H1 (cell line): ENCODE measurements around the gene PHTF1. TPM values are rescaled to one million over a fixed set of nuclear protein-coding genes. Genes with fewer than 3 reads are reported as not detected.

Experiments used
- CTCF ChIA-PET: fragments of 300-600 bp; sonication (Branson Sonifier 250); formaldehyde crosslinking; loops from one replicate; lab custom pipeline; 2021; ENCODE audit not compliant: partially characterized antibody; lab: Charles Lee
- POLR2A ChIA-PET: fragments of 300-600 bp; sonication (Branson Sonifier 250); formaldehyde crosslinking; loops from one replicate; lab custom pipeline; 2021; ENCODE audit warnings: inconsistent platforms; ENCODE audit not compliant: partially characterized antibody; lab: Charles Lee
- DNase-seq, 2 experiments: peaks; one replicate each; pipeline versions ENCODE4 v3.0.0 to v3.0.0-alpha.2; 2010 to 2022; ENCODE audit warnings: low spot score in 2 of 2, low read depth in 1 of 2, mixed read lengths in 1 of 2
- FAIRE-seq: peaks from 2 replicates; lab custom pipeline; 2011; peaks lifted over from hg19 to GRCh38; lab: Jason Lieb, UNC
- H2AFZ ChIP-seq: 2 replicates; pipeline ENCODE4 v1.8.1; 2012; ENCODE audit warnings: low read length, inconsistent platforms
- H2AK5ac ChIP-seq: 2 replicates; pipeline ENCODE4 v1.6.1; 2013; ENCODE audit warnings: low read depth, low read length
- H2BK120ac ChIP-seq: replicated peaks from 2 replicates; pipeline ENCODE3; 2013; ENCODE audit warnings: low read depth, low read length, inconsistent platforms
- H2BK12ac ChIP-seq: 2 replicates; pipeline ENCODE4 v1.6.1; 2013; ENCODE audit warnings: low read depth, low read length
- H2BK15ac ChIP-seq: 2 replicates; pipeline ENCODE4 v1.6.1; 2013; ENCODE audit warnings: low read length
- H2BK20ac ChIP-seq: 2 replicates; pipeline ENCODE4 v1.6.1; 2013; ENCODE audit warnings: low read length
- H2BK5ac ChIP-seq: 2 replicates; pipeline ENCODE4 v1.6.1; 2013; ENCODE audit warnings: low read depth, low read length
- H3K14ac ChIP-seq: 2 replicates; pipeline ENCODE4 v1.6.1; 2013; ENCODE audit warnings: inconsistent platforms; ENCODE audit not compliant: insufficient read length
- H3K18ac ChIP-seq: 2 replicates; pipeline ENCODE4 v1.6.1; 2013; ENCODE audit warnings: low read length; ENCODE audit errors: extremely low read depth
- H3K23ac ChIP-seq: 2 replicates; pipeline ENCODE4 v1.6.1; 2013; ENCODE audit warnings: inconsistent platforms; ENCODE audit not compliant: insufficient read length
- H3K23me2 ChIP-seq: 2 replicates; pipeline ENCODE4 v1.6.1; 2013; ENCODE audit warnings: low read depth, low read length
- H3K27ac ChIP-seq: 2 replicates; pipeline ENCODE4 v1.6.1; 2011; ENCODE audit warnings: low read depth, low read length, inconsistent platforms
- H3K27me3 ChIP-seq, 4 experiments: replicated peaks in 1 of 4; 1 replicate in 1 of 4; 2 replicates in 3 of 4; pipeline versions ENCODE4 v1.6.1 to v1.8.1; 2011 to 2013; ENCODE audit warnings: low read length in 3 of 4, mild to moderate bottlenecking in 3 of 4, inconsistent platforms in 2 of 4, mixed read lengths in 2 of 4, moderate library complexity in 1 of 4; ENCODE audit not compliant: control insufficient read depth in 3 of 4, insufficient read depth in 3 of 4; ENCODE audit errors: extremely low read depth in 1 of 4
- H3K36me3 ChIP-seq, 4 experiments: 2 replicates each; pipeline versions ENCODE4 v1.6.1 to v1.8.1; 2011 to 2013; ENCODE audit warnings: mild to moderate bottlenecking in 4 of 4, low read length in 3 of 4, moderate library complexity in 2 of 4, control low read depth in 1 of 4, inconsistent platforms in 1 of 4; ENCODE audit not compliant: insufficient read depth in 4 of 4, control insufficient read depth in 2 of 4
- H3K4ac ChIP-seq: replicated peaks from 2 replicates; pipeline ENCODE3; 2013; ENCODE audit warnings: low read length, low read depth, mixed read lengths, inconsistent platforms; ENCODE audit not compliant: insufficient read length
- H3K4me1 ChIP-seq, 4 experiments: replicated peaks in 1 of 4; 1 replicate in 1 of 4; 2 replicates in 3 of 4; pipeline versions ENCODE4 v1.6.1 to v1.8.1; 2011 to 2013; ENCODE audit warnings: low read length in 3 of 4, inconsistent platforms in 2 of 4, mixed read lengths in 1 of 4; ENCODE audit not compliant: insufficient read depth in 4 of 4, control insufficient read depth in 3 of 4
- H3K4me2 ChIP-seq, 2 experiments: 2 replicates each; pipeline versions ENCODE4 v1.6.1 to v1.8.1; 2011 to 2013; ENCODE audit warnings: low read depth in 2 of 2, low read length in 2 of 2, control low read depth in 1 of 2, inconsistent platforms in 1 of 2, mild to moderate bottlenecking in 1 of 2; ENCODE audit not compliant: insufficient read depth in 1 of 2
- H3K4me3 ChIP-seq, 4 experiments: fragments of 200-600, 300-600 bp in 1 of 4; sonication (generic), shearing (Covaris generic), sonication (Bioruptor Twin) in 1 of 4; 2 replicates each; pipeline versions ENCODE4 v1.5.1 to v1.8.1; 2011 to 2016; ENCODE audit warnings: low read length in 4 of 4, low read depth in 3 of 4, control low read depth in 2 of 4, inconsistent platforms in 2 of 4, mild to moderate bottlenecking in 2 of 4, mixed read lengths in 1 of 4, moderate library complexity in 1 of 4; ENCODE audit not compliant: insufficient read depth in 2 of 4; ENCODE audit errors: extremely low read depth in 1 of 4
- H3K56ac ChIP-seq: replicated peaks from 2 replicates; pipeline ENCODE3; 2013; ENCODE audit warnings: low read depth, mild to moderate bottlenecking, mixed read lengths, low read length, inconsistent platforms; ENCODE audit not compliant: insufficient read length
- H3K79me1 ChIP-seq: 2 replicates; pipeline ENCODE4 v1.6.1; 2013; ENCODE audit warnings: low read depth, low read length, control low read depth
- H3K79me2 ChIP-seq, 2 experiments: 2 replicates each; pipeline versions ENCODE4 v1.6.1 to v1.8.1; 2012 to 2013; ENCODE audit warnings: low read length in 2 of 2, mild to moderate bottlenecking in 2 of 2, inconsistent platforms in 1 of 2; ENCODE audit not compliant: insufficient read depth in 2 of 2, control insufficient read depth in 1 of 2
- H3K9ac ChIP-seq, 4 experiments: replicated peaks in 1 of 4; 1 replicate in 1 of 4; 2 replicates in 3 of 4; pipeline versions ENCODE4 v1.6.1 to v1.8.1; 2011 to 2013; ENCODE audit warnings: low read depth in 3 of 4, low read length in 3 of 4, control low read depth in 2 of 4, mild to moderate bottlenecking in 2 of 4, moderate library complexity in 2 of 4, inconsistent platforms in 1 of 4; ENCODE audit errors: extremely low read depth in 1 of 4
- H3K9me3 ChIP-seq, 2 experiments: 2 replicates each; pipeline versions ENCODE4 v1.6.1 to v1.8.1; 2012 to 2013; ENCODE audit warnings: mild to moderate bottlenecking in 2 of 2, moderate library complexity in 2 of 2, control low read depth in 1 of 2, inconsistent platforms in 1 of 2, low read depth in 1 of 2, low read length in 1 of 2, mixed read lengths in 1 of 2; ENCODE audit not compliant: insufficient read depth in 2 of 2
- H4K20me1 ChIP-seq, 2 experiments: replicated peaks in 1 of 2; 2 replicates each; pipeline versions ENCODE3 to v1.8.1; 2011 to 2013; ENCODE audit warnings: inconsistent platforms in 2 of 2, low read length in 2 of 2, mild to moderate bottlenecking in 1 of 2; ENCODE audit not compliant: insufficient read depth in 2 of 2, control insufficient read depth in 1 of 2
- H4K5ac ChIP-seq: 2 replicates; pipeline ENCODE4 v1.6.1; 2013; ENCODE audit warnings: low read length, low read depth, mixed read lengths, inconsistent platforms; ENCODE audit not compliant: insufficient read length
- H4K8ac ChIP-seq: 2 replicates; pipeline ENCODE4 v1.8.0; 2013; ENCODE audit warnings: mild to moderate bottlenecking, moderate library complexity, low read length, inconsistent platforms; ENCODE audit not compliant: insufficient read depth; ENCODE audit errors: extremely low read depth
- H4K91ac ChIP-seq: replicated peaks from 2 replicates; pipeline ENCODE3; 2013; ENCODE audit warnings: low read length, mixed read lengths, inconsistent platforms; ENCODE audit not compliant: insufficient read length
- BRCA1 ChIP-seq: IDR thresholded peaks from 2 replicates; pipeline ENCODE4 v1.6.1; 2012; ENCODE audit warnings: low read depth, low read length, improper control_type of control experiment
- CBX5 ChIP-seq: fragments of 300-800, 300-1000 bp; sonication (generic); IDR thresholded peaks from 2 replicates; pipeline ENCODE4 v1.7.1; 2016; ENCODE audit warnings: antibody characterized with exemption, low read length, low read depth
- CBX8 ChIP-seq: fragments of 300-800, 300-1000 bp; sonication (generic); IDR thresholded peaks from 2 replicates; pipeline ENCODE4 v1.7.1; 2016; ENCODE audit warnings: low read depth, low read length, borderline replicate concordance
- CREB1 ChIP-seq: IDR thresholded peaks from 2 replicates; pipeline ENCODE4 v1.6.1; 2012; ENCODE audit warnings: inconsistent platforms
- CTBP2 ChIP-seq: IDR thresholded peaks from 2 replicates; pipeline ENCODE4 v1.7.0; 2011; ENCODE audit warnings: borderline replicate concordance, mild to moderate bottlenecking, moderate library complexity, mixed read lengths, low read length; ENCODE audit not compliant: insufficient read depth, insufficient read length
- EGR1 ChIP-seq: IDR thresholded peaks from 2 replicates; pipeline ENCODE4 v1.6.1; 2011; ENCODE audit warnings: low read depth, low read length, borderline replicate concordance
- GABPA ChIP-seq: IDR thresholded peaks from 2 replicates; pipeline ENCODE4 v1.6.1; 2011; ENCODE audit warnings: mild to moderate bottlenecking, low read length, moderate library complexity, borderline replicate concordance; ENCODE audit not compliant: insufficient read depth
- HDAC2 ChIP-seq, 2 experiments: fragments of 300-600 bp in 1 of 2; sonication (generic) in 1 of 2; IDR thresholded peaks; 2 replicates each; pipeline ENCODE4 v1.6.1; 2011 to 2012; ENCODE audit warnings: low read depth in 2 of 2, low read length in 2 of 2, mild to moderate bottlenecking in 2 of 2, moderate library complexity in 2 of 2, borderline replicate concordance in 1 of 2, inconsistent platforms in 1 of 2
- JUN ChIP-seq: IDR thresholded peaks from 2 replicates; pipeline ENCODE4 v1.6.1; 2011; ENCODE audit warnings: low read depth, mild to moderate bottlenecking, improper control_type of control experiment, low read length
- JUND ChIP-seq: IDR thresholded peaks from 2 replicates; pipeline ENCODE4 v1.6.1; 2011; ENCODE audit warnings: mild to moderate bottlenecking, improper control_type of control experiment, low read length
- MAFK ChIP-seq: IDR thresholded peaks from 2 replicates; pipeline ENCODE4 v1.6.1; 2012; ENCODE audit warnings: low read depth, mild to moderate bottlenecking, improper control_type of control experiment, low read length
- PHF8 ChIP-seq: fragments of 200-600 bp; sonication (generic); conservative IDR thresholded peaks from 2 replicates; pipeline ENCODE4 v1.7.1; 2012; ENCODE audit warnings: low read depth, mild to moderate bottlenecking, inconsistent platforms, low read length, moderate library complexity
- POU5F1 ChIP-seq: IDR thresholded peaks from 2 replicates; pipeline ENCODE4 v1.6.1; 2011; ENCODE audit warnings: low read depth, mild to moderate bottlenecking, low read length, moderate library complexity
- SAP30 ChIP-seq: fragments of 300-600 bp; sonication (generic); IDR thresholded peaks from 2 replicates; pipeline ENCODE4 v1.7.1; 2012; ENCODE audit warnings: low read length, moderate library complexity, mild to moderate bottlenecking, inconsistent platforms; ENCODE audit not compliant: insufficient read depth, insufficient replicate concordance
- TAF7 ChIP-seq: optimal IDR thresholded peaks from 2 replicates; pipeline ENCODE3; 2011; ENCODE audit warnings: low read depth, mild to moderate bottlenecking, inconsistent platforms, low read length, moderate library complexity, borderline replicate concordance
- YY1 ChIP-seq: IDR thresholded peaks from 2 replicates; pipeline ENCODE4 v1.6.1; 2011; ENCODE audit warnings: low read depth, mild to moderate bottlenecking, low read length
- polyA plus RNA-seq, 7 experiments: library from polyadenylated mRNA; depleted of rRNA in 3 of 7; stranded (reverse) in 5 of 7; unstranded in 2 of 7; fragments of >200 nt in 5 of 7; fragments of 200-250 nt in 2 of 7; gene quantifications; 1 replicate in 5 of 7; 2 replicates in 1 of 7; 4 replicates in 1 of 7; pipeline versions ENCODE4 v1.2.1 to v1.2.3, GENCODE V29; 2011 to 2013; ENCODE audit warnings: missing spikeins in 2 of 7, mixed read lengths in 2 of 7
- total RNA-seq: library from RNA; stranded (reverse); fragmentation: NEBNext Ultra II Directional; extraction: Animal tissue kit (Norgen Biotek cat#: 25700); gene quantifications from 2 replicates; pipeline ENCODE4 v1.2.1, GENCODE V29; 2021

PHTF1 gene
- total and polyA plus RNA-seq, 2 of the 8 experiments (the other 6 are each of a cell fraction or from before 2014, with no cell fraction given): 9.1 to 26.9 TPM

GRCh38 chr1:113694910-113695309 lies 64.4 kb downstream of the PHTF1 start:
- Histone ChIP-seq H3K27ac (no peak overlapping the region), H3K79me2 (no peaks in the 10 kb centered on the region), H3K79me1 (no peaks in the 10 kb centered on the region), H4K8ac (no peak overlapping the region), H3K56ac (no peak overlapping the region), H3K36me3 (peaks cover 0 to 11% (median 7%) of the 10 kb centered on the region in 4 experiments; a peak in 6 of 8 replicates), H3K18ac (no peak overlapping the region), H3K4me1 (no peaks in the 10 kb centered on the region), H3K4ac (no peak overlapping the region), H3K27me3 (no peaks in the 10 kb centered on the region), H2BK20ac (no peak overlapping the region), H3K4me2 (no peak overlapping the region), H2BK5ac (no peak overlapping the region), H3K9me3 (peaks cover 4 to 8% of the 10 kb centered on the region in 2 experiments; a peak in 2 of 4 replicates), H4K5ac (no peak overlapping the region), H3K14ac (no peak overlapping the region), H2AK5ac (no peak overlapping the region), H4K91ac (no peak overlapping the region), H2BK120ac (no peak overlapping the region), H2AFZ (no peak overlapping the region), H3K4me3 (no peak overlapping the region), H4K20me1 (no peaks in the 10 kb centered on the region), H3K23ac (no peak overlapping the region), H2BK12ac (no peak overlapping the region), H3K9ac (no peak overlapping the region), H2BK15ac (no peak overlapping the region), H3K23me2 (peaks cover 2% of the 10 kb centered on the region; the same call in 1 of the 2 replicates)
- FAIRE-seq (no peak), DNase-seq (no peak)
- POLR2A ChIA-PET: no interaction called here
- CTCF ChIA-PET: no interaction called here
- TF ChIP-seq CBX5 (no peak), CREB1 (no peak), JUND (no peak), BRCA1 (no peak), HDAC2 (IDR thresholded peaks at IDR 0.05; ENCODE audit: borderline replicate concordance in 1 of 2, low read depth in 2 of 2, low read length in 2 of 2) (no peak), PHF8 (no peak), MAFK (no peak), YY1 (no peak), SAP30 (no peak), POU5F1 (no peak), EGR1 (no peak), CTBP2 (no peak), GABPA (no peak), TAF7 (no peak), CBX8 (no peak), JUN (no peak)
